Measurements from ENCODE around the gene SLC38A9. TPM values are rescaled to one million over a fixed set of nuclear protein-coding genes. Genes with fewer than 3 reads are reported as not detected.

The SLC38A9 gene
- polyA plus RNA-seq, 1 of the 3 experiments (the other 2 are of a cell fraction): 6.9 TPM

GRCh38 chr5:55672477-55672911 lies 39.6 kb downstream of the SLC38A9 start:
- Histone ChIP-seq H3K27me3 (ENCODE audit: insufficient read depth) (no peaks in the 10 kb centered on the region), H3K4me3 (ENCODE audit: low read depth in 2 of 2, low read length in 1 of 2) (no peak overlapping the region), H3K36me3 (replicated peaks in 1 of 2; ENCODE audit: control insufficient read depth in 1 of 2, insufficient read depth in 2 of 2, low read length in 1 of 2) (no peaks in the 10 kb centered on the region), H3K9ac (no peak overlapping the region), H3K4me2 (no peak overlapping the region), H3F3A (replicated peaks; ENCODE audit: insufficient read depth) (peaks cover 33% of the 10 kb centered on the region), H3K9me2 (no peaks in the 10 kb centered on the region), H3K79me2 (ENCODE audit: insufficient read depth) (no peaks in the 10 kb centered on the region), H3K4me1 (ENCODE audit: control insufficient read depth in 1 of 2, insufficient read depth in 2 of 2, low read depth in 1 of 2, low read length in 1 of 2) (peaks cover 0 to 9% of the 10 kb centered on the region in 2 experiments; a peak in 3 of 4 replicates), H3K27ac (ENCODE audit: low read depth in 2 of 2, low read length in 1 of 2) (peak overlapping the region; percentile 8 to 23; a peak in 3 of 4 replicates), H2AFZ (ENCODE audit: low read depth) (no peak overlapping the region), H3K9me3 (no peaks in the 10 kb centered on the region), H4K20me1 (ENCODE audit: insufficient read depth) (no peaks in the 10 kb centered on the region)
- DNase-seq: no peak
- CTCF ChIA-PET: no interaction called here
- 70% methylated on average over 2 of the region's 2 CpGs for WGBS (ENCODE audit: low lambda C conversion rate)
- TF ChIP-seq MEF2A (IDR thresholded peaks at IDR 0.05; ENCODE audit: borderline replicate concordance, low read depth) (no peak), CTCF (IDR thresholded peaks at IDR 0.05) (no peak), FOXM1 (IDR thresholded peaks at IDR 0.05; ENCODE audit: low read depth) (no peak), CHD2 (IDR thresholded peaks at IDR 0.05; ENCODE audit: low read length, partially characterized antibody) (no peak), EZH2phosphoT487 (IDR thresholded peaks at IDR 0.05; ENCODE audit: borderline replicate concordance, low read depth) (no peak), ELF1 (IDR thresholded peaks at IDR 0.05) (no peak), PBX3 (IDR thresholded peaks at IDR 0.05) (no peak), REST (IDR thresholded peaks at IDR 0.05; ENCODE audit: low read depth, low read length) (no peak), ZBTB33 (IDR thresholded peaks at IDR 0.05; ENCODE audit: borderline replicate concordance, low read depth) (no peak), JUND (IDR thresholded peaks at IDR 0.05) (no peak)
- POLR2A ChIA-PET: no interaction called here
